GM21515 (cell line): ENCODE results near the gene CASQ2.

Experiments used
- ATAC-seq: cut with Tn5 transposase; IDR thresholded peaks from one replicate; pipeline ENCODE4 v1.9.1; 2021; ENCODE audit not compliant: unreplicated experiment

Gene CASQ2

GRCh38 chr1:115768549-115768948, at the start of gene CASQ2:
CASQ2 (minus strand) TSS chr1:115768714; CDS start chr1:115768541, 173 bp downstream.
- no peak for ATAC-seq

DNA sequence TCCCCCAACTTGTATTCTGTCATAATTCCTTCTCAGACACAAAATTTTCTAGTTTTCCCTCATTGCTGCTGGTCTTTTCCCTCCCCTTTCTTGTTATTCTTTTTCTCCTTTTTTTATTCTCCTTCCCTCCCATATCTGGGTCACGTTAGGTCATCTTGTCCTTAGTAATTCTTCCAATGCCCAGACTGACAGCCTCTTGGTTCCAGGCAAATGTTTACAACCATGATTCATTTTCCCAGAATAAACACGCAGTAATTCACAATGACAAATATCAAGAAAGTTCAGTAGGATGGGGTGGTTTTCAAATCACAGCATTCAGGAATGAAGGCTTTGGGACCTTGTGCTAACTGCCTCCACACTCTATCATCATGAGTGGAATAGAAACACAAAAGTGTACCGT, 47.2 kb upstream of the CASQ2 start:
- ATAC-seq = no peak

DNA sequence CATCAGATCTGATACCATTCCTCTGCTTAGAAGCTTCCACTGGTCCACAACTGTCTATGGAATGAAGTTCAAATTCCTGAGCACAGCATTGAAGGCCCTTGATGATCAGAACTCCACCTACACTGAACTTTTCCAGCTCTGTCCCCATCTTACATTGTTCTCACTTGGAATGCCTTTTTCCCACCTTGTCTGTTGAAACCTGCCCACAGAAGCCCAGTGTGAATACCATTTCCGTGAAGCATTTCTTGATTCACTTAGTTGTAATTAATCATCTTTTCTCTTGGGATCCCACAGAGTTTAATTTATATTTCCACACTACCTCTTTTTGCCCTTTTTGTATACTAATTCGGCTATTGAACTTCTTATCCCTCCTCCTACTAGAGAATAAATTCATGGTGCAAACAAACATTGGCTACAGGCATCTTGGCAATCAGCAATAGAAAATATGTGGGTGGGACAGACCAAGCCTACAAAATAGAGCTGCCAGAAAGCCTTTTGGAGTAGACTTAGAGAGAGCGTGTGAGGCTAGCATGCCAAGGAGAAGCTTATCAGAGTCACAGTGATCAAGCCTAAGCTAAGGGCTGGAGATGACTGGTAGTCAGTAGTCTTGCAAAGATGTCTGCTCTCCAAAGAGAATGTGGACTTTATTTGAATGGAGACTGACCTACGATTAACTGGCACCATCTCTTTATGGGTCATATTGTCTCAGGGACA, 46.3 kb upstream of the CASQ2 start:
- no peak for ATAC-seq

GRCh38 chr1:115813727-115814126, 45.2 kb upstream of the CASQ2 start:
- no peak for ATAC-seq

DNA sequence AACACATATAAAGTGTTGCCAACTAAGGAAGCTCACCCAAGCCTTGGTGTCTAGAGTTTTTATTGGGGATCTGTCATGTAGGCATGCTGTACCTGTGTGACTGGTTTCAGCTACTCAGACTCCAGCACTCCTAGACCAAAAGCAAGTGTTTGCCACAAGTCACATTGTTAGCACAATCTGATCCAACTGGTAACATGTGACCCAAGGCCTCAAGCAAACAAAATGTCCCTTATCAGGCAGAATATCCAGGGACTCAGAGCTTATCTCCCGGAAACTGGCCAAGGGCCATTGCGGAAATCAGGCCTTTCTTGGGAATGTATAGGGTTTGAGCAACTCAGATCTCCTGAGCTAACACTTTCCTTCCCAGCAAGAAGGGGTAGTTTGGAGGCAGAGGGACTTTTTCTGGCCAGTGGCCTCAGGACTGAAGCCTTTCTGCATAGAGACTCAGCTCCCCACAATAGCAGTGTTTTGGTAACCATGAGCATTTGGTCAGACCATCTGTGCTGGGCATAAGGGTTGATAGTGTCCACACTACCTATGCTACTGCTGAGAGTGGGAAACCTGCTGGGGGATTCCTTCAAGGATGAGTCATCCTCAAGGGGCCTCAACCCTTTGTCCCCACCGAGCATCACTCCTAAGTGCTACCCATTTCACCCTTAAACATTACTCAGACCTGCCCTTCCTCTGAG, 42.8 kb upstream of the CASQ2 start:
- ATAC-seq = no peak

DNA sequence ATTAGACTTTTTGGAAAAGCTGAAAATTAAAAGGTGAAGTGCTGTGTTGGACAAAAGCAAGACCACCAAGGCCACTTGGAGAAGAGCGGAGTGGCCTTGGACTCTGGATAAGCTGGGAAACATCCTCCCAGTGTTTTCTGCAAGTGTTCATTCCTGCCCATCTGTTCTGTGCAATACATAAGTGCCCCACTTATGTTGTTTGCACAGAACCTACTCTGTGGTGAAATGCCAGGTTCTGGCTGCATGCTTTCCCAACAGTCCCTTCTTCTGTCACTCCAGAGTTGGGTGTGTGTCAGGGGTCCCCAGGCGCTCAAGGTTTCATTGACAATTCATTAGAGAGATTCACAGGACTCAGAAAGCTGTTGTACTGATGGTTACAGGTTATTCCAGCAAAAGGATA, 42.1 kb upstream of the CASQ2 start:
- no peak for ATAC-seq

- ATAC-seq = no peak
These were observed 41.3 kb upstream of the CASQ2 start for GRCh38 chr1:115809847-115810246.

GRCh38 chr1:115809076-115809475, 40.6 kb upstream of the CASQ2 start:
- no peak for ATAC-seq

- peak; percentile 59 for ATAC-seq
These were observed 39.2 kb upstream of the CASQ2 start for GRCh38 chr1:115807723-115808122.

GRCh38 chr1:115805597-115805996, 37.1 kb upstream of the CASQ2 start:
- no peak for ATAC-seq

DNA sequence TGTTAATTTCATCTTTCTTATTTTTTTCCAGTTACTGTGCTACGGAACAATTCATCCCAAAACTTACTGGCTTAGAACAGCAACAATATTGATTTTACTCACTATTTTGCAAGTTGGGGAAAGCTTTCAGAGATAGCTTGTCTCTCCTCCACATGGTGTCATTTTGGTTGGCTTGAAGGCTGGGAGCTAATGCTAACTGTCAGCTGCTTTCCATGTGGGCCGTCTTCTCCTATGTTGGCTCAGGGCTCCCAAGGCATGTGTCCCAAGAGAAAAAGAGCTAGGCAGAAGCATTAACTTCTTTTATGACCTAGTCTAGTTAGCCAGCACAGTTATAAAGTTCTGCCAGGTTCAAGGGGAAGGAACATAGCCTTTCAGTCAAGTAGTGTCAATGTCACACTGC, 33.9 kb upstream of the CASQ2 start:
- ATAC-seq = no peak

DNA sequence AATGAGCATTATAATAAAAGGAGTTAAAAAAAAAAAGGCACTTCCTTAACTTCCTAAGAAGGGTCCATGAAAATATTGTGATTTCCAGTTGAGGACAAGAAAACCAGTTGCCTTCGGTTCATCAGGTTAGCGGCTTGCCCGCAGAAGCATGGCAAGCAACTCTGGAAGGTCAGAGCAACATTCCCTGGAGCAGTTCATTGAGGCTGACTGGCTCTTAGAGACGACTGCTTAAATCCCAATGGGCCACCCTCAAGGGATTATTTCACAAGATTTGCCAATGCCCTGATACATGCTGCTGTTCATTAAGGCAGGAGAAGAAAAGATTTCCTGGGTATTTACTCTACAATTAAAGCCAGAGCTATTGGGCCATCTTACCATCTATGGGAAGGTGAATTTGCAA, 29.0 kb upstream of the CASQ2 start:
- no peak for ATAC-seq

DNA sequence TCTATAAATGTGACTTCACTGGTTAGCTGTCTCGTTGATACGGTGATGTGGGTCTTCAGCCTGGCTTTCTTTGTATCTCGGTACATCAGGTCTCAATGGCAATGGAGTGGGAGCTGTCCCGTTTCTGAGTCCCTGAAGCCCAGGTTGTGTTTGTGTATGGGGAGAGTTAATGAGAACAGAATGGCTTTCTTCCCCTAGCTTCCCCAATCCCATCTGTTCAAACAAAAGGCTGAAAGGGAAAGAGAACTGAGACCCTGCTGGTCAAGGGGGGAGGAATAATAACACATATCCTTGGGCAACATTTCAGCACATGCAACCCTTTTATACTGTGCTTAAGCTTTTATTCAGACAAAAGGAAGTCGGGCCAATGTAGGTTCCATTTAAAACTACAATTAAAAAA, 28.4 kb upstream of the CASQ2 start:
- ATAC-seq = no peak

DNA sequence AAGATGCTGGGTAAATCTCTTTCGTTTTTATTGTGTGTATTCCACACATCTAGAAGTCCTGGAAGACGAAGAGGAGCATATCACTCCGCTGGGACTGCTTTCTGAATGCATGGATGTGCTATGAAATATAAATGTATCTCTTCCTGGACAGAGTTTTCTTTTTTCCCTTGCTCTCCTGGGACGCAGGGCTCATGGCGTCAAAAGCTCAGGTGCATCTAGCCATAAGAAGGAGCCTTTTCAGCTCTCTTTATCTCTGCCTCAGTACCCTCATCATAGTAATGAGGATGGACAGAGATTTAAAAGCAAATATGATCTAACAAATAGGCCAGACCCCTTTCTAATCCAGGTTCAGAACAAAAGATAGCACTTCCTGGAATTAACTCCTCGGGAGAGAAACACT, 27.5 kb upstream of the CASQ2 start:
- ATAC-seq = no peak

DNA sequence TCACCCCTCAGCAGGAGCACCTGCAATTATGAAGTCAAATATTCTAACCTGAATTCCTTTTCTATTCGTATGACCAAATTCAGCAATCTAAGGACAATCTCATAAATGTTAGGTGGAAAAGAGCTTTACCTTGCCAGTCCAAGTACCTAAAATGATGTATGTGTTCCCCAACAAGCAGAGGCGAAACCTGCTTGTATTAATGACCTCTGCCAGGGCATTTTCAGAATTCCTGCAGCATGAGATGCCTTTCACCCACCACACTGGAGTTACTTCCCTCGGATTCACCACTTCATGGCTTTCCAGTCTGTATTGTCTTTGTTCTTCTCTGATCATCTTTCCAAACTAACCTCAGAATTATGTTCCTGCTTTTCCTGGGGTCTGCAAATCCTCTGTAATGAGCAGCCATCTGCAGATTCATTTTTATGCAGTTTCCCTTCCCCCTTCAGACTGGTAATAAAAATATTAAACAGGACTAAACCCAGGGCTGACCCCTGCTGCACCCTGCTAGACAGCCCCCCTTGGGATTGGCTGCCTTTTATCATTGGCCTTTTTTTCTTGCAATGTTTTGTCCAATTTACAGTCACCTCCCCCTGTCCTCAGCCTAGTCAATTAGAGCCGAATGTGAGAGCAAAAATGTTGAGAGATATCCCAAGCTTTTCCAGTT, 26.6 kb upstream of the CASQ2 start:
- no peak for ATAC-seq

GRCh38 chr1:115793162-115793561, 24.6 kb upstream of the CASQ2 start:
- ATAC-seq = no peak

DNA sequence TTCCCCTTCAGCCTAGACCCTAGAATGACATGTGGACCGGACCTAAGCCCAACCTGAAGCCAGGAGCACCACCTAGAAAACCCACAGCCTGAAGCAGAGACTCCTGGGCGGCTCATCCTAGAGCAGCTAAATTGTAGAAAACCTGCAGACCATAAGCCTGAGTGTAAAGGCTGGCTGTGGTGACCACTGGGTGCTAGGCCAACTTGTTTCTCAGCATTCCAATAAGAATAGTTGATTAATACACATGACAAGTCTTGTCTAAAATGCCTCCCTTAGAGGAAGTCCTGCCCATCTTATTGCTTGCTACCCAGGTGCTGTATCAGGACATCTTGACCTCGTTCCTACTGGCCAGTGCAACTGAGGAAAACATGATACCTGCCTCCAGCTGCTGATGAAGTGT, 23.3 kb upstream of the CASQ2 start:
- no peak for ATAC-seq

DNA sequence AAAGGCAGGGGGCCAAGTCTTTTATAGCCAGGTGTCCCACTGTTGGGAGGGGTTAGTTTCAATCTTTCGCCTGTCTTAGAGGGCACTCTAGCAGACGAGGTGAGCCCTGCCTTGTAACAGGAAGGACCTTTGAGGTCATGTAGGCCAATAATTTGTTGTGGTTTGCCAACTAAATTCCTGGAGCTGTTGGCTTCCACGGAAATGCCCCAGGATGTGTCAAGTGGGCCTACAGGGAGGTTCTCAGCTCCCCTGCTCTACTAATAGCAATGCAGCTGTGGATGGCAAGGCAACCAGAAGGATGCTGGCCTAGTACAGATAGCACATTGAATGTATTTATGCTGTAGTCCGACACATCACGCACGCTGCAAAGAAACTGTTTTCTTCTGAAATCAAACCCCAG, 22.3 kb upstream of the CASQ2 start:
- no peak for ATAC-seq

- no peak for ATAC-seq
These were observed 21.8 kb upstream of the CASQ2 start for GRCh38 chr1:115790356-115790755.

- ATAC-seq = no peak
These were observed 14.8 kb upstream of the CASQ2 start for GRCh38 chr1:115783311-115783710.

GRCh38 chr1:115782571-115783281, 14.2 kb upstream of the CASQ2 start:
- no peak for ATAC-seq

- no peak for ATAC-seq
These were observed 13.3 kb upstream of the CASQ2 start for GRCh38 chr1:115781851-115782250.
